Fibroblast of skin of right biceps (primary cell): Measurements from ENCODE around the gene RAB11FIP3.

Experiments
- DNase-seq: peaks from one replicate; pipeline ENCODE4 v3.0.0-alpha.2; 2013

RAB11FIP3 gene

DNA sequence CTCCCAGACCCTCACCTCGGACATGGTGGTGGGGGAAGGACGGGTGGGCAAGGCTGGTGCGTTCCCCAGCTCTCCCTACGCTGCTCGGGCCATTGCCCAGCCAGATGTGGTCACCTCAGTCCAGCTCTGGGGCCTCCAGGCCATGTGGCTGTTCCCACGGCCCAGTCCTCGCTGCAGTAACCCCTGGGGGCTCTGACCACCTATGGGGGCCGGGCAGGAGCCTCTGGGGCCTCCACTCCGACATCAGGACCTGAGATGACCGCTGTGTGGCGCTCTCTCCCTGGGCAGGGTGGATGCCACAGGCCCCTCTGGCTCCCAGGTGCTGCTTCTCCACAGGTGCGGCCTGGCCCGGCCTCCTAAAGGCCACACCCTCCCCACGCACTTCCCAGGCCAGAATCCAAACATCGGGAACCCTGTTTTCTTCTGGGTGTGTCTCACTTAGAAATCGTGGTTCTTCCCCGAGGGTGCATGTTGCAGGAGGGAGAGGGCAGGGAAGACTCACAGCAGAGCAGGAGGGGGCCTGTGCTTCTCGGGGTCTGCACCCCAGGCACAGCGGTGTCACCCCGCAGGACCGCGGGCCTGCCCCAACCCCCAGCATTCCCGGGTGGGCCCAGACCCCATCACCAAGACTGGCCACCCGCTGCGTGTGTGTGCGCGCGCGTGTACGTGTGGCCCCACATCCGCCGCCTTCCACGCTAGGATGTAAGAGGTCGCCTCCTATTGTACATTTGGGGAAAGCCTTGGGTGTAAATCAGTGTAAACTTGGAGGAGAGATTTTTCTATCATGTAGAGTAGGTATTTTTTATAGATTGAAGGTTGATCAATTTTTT, 96.1 kb downstream of the RAB11FIP3 start:
- no peak for DNase-seq

DNA sequence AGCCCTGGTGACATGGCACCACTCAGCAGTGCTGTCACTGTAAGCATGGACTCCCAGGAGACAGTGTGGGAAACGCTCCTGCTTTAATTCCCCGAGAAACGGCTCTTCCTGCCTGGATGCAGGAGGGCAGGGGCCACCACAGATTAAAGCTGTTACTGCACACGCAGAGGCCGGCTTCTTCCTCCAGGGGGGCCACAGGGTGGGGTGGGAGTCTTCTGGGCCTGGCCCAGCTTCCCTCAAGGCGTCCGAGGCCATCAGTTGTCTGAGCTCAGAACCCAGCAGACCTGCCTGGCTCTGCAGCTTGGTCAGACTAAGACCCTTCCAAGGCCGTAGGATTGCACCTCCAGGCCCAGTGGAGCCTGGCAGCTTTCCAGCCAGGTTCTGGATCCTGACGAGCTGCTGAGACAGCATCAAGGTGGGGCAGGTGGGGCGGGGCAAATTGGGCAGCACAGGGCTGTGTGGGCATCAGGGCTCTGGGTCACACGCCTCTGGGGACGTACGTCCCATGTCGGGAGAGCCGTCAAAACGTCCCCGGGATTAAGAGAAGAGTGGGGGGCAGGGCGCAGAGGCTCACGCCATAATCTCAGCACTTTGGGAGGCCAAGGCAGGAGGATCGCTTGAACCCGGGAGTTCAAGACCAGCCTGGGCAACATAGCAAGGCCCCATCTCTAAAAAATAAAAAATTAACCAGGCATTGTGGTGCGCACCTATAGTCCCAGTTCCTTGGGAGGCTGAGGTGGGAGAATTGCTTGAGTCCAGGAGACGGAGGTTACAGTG, 97.1 kb downstream of the RAB11FIP3 start:
- no peak for DNase-seq

- no peak for DNase-seq
These were observed 97.8 kb downstream of the RAB11FIP3 start for GRCh38 chr16:523097-523741.

- DNase-seq: no peak
These were observed 99.0 kb downstream of the RAB11FIP3 start for GRCh38 chr16:524274-525040.

- no peak for DNase-seq
These were observed 99.7 kb downstream of the RAB11FIP3 start for GRCh38 chr16:525123-525519.

DNA sequence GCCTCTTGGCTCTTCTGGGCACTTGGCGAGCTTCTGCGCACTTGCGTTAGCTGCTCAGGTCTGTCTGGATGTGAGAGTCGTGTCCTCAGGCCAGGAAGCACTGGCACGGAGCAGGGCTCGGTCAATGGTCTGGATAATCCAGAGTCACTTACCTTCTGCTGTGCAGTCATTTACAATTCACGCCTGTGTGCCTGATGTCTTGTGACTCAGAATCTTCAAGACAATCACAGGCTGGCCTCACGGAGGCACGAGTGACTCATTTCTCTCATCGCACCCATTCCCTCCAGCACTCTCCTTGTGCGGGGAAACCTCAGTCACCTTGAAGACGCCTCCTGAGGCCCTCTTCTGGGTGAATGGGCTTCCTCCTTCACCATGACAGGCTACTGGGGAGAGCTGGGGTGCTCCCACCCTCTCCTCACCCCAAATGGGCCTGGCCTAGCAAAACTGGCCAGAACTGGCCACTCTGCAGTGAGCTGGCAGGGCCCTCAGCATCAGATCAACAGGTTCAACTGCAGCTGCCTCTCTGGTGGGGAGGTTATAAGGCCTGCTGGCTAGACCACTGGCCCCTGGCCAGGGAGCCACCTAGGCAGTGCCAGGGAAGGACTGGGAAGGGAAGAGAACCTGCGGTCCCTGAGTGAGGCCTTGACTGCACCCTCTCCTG, 100.2 kb downstream of the RAB11FIP3 start:
- DNase-seq: peak; percentile 85

DNA sequence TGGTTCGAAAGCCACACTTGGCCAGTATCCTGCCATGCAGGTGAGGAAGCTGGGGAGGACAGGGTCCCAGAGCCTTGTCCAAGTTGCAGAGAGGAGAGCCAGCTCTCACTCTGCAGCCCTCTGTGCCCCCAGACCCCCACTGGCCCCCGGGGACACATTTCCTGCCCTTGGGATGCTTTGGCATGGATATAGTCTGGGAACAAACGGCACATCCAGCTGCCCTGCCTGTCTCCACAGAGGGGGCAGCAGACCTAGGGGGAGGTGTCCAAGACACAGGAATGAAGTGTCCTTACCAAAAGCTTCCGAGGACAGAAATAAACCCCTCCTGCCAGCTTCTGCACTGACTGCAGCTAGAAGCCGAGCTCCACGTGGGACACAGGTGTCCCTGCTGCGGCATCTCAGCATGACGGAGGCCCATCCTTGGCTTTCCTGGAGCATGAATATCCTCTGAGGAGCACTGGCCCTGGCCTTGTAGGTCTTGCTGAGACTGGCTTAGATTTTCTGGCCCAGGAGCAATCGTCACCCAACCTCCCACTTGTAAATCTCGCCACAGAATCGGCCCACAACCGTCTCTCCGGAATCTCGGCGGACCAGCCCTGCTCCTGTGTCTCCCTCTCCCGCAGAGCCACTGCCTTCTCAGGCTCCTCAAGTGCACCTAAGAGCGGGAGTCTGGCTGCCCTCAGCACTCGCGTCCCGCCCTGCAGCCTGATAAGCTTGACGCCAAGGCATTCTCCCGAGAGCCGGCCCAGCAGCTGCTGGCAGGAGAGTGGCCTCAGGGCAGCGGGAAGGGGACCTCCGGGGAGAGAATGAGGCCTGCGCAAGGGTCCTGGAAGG, 100.9 kb downstream of the RAB11FIP3 start:
- peak; percentile 25 for DNase-seq

DNA sequence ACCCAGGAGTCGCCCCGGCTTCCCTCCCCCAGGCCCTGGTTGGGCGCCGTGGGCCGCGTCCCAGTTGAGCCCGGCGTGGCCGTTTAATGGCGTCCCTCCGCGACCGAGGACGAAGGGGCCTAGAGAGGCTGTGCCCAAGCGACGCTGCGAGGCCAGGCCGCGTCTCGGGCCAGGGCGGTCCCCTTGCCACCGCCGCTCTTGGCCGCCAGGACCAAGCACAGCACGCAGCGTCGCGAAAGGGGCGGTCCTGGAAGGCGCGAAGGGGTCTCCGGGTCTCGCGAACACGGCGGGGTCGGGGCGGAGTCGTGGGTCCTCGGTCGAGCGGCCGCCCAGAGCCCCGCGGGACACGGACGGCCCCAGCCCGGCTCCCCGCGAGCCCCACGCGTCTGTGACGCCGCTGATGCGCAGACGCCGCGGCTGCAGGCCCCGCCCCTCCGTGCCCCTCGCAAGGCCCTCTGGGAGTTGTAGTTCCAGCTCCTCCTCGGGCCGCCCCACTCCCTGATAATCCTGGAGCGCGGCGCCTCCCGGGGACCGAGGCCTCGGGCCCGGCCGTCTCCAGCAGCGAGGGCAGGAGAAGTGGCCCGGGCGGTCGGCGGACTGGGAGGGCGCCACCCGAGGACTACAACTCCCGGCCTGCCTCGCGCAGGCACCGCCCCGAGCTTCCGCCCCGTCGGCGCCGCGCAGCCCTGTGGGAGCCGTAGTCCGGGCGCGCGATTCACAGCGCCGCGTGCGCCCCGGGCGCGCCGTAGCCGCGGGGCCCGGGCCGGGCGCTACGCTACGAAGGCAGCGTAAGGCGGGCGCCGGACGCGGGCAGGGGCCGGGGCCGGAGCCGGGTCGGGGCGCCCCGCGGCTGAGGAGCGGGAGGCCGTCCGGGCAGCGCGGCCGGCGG, 101.8 kb downstream of the RAB11FIP3 start, which contains the start of gene CAPN15:
Gene CAPN15, plus strand, starts transcription at position 698 of the 889 bp plus-strand sequence. CDS start 19,127 bp downstream, outside the sequence.
- DNase-seq: peak; percentile 86

GRCh38 chr16:528111-529011, 102.9 kb downstream of the RAB11FIP3 start:
- DNase-seq: peak; percentile 62

- no peak for DNase-seq
These were observed 103.6 kb downstream of the RAB11FIP3 start for GRCh38 chr16:529012-529575.

DNA sequence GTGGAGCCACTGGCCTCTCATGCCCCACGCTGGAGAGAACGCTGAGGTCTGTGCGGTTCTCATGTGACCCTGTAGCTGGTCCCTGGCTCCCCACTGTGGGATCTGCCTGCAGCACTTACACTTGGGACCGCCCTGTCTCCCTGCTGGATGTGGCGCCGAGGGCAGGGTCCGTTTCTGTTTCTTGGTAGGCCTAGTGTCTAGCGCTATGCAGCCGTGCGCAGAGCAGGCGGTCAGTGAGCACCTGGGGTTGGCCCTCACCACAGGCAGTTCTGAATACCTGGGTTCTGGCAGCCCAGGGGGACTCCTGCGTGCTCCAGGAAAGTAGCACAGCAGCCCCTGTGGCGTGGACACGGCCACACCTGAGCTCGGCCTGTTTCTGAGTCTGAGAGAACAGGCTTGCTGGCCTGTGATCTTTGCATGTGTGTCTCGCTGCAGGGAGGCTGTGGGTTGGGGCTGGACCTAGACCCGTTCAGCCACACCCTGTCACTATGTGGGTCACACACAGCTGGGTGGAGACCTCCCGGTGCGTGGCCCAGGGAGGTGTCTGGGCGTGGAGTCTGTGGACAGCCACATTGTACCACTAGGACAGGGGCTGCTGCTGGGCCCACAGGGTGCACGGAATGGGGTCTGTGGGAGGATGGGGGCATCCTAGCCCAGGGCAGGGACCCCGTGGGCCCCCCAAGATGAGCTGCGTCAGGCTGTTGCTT, 104.8 kb downstream of the RAB11FIP3 start:
- no peak for DNase-seq

- DNase-seq: no peak
These were observed 106.2 kb downstream of the RAB11FIP3 start for GRCh38 chr16:531494-532125.

- no peak for DNase-seq
These were observed 108.1 kb downstream of the RAB11FIP3 start for GRCh38 chr16:533391-534123.

- no peak for DNase-seq
These were observed 108.7 kb downstream of the RAB11FIP3 start for GRCh38 chr16:534135-534534.

DNA sequence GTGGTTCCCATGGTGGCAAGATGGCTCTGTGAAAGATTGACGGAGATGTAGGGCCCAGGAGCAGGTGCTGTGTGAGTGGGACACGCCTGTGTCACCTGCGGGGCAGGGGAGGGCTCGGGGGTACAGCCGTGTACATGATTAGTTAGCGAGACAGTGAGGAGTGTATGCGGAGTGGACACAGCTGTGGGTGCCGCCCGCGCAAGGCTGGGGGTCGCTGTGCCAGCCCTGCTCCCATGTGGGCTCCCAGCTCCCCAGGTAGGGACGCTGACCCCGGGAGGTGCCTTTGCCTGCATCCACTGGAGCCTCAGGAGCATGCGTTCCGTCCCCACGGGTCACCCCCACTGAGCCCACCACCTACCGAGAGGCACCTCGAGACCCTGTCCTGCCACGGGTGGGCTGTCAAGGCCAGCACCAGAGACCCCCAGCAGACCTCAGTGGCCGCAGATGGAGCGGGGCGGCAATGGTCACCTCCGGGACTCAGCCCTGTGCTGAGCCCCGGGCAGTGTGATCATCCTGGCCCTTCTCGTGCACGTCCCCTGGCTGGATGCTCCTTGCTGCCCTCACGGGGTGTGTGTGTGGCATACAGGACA, 109.5 kb downstream of the RAB11FIP3 start:
- DNase-seq: no peak
